Heart right ventricle (tissue), 16 donors: ENCODE measurements around the gene DCHS2. TPM values are rescaled to one million over a fixed set of nuclear protein-coding genes. Genes with fewer than 3 reads are reported as not detected.

Source experiments
- ATAC-seq, 8 donors: fragments of 200-7000 bp; cut with Tn5 transposase; one replicate each; pipeline ENCODE4 v1.9.1; 2020; ENCODE audit warnings: mild to moderate bottlenecking in 8 of 8, moderate library complexity in 8 of 8, moderate number of reproducible peaks in 1 of 8
- DNase-seq, 2 donors: peaks; one replicate each; pipeline ENCODE4 v3.0.0-alpha.2; 2020
- H3K27ac ChIP-seq, 10 donors: fragments of 200-600 bp; sonication (generic) in 2 of 10; one replicate each; pipeline versions ENCODE4 v1.5.0 to v1.8.0; 2020 to 2022; ENCODE audit warnings: mild to moderate bottlenecking in 3 of 10
- H3K27me3 ChIP-seq, 7 donors: fragments of 200-600 bp; one replicate each; pipeline ENCODE4 v1.8.0; 2021 to 2022; ENCODE audit warnings: mild to moderate bottlenecking in 2 of 7
- H3K36me3 ChIP-seq, 9 donors: fragments of 200-600 bp; sonication (generic) in 1 of 9; one replicate each; pipeline versions ENCODE4 v1.5.0 to v1.8.0; 2020 to 2022; ENCODE audit warnings: mild to moderate bottlenecking in 2 of 9
- H3K4me1 ChIP-seq, 9 donors: fragments of 200-600 bp; sonication (generic) in 1 of 9; one replicate each; pipeline versions ENCODE4 v1.5.0 to v1.8.0; 2020 to 2022; ENCODE audit warnings: mild to moderate bottlenecking in 4 of 9
- H3K4me3 ChIP-seq, 10 donors: fragments of 200-600 bp; sonication (generic) in 2 of 10; one replicate each; pipeline versions ENCODE4 v1.5.0 to v1.8.0; 2020 to 2022; ENCODE audit warnings: mild to moderate bottlenecking in 7 of 10, moderate library complexity in 2 of 10
- H3K9me3 ChIP-seq, 11 donors: fragments of 200-600 bp in 10 of 11; sonication (generic) in 2 of 11; one replicate each; pipeline versions ENCODE4 v1.5.0 to v1.8.0; 2013 to 2022; ENCODE audit warnings: mild to moderate bottlenecking in 2 of 11, control low read depth in 1 of 11, moderate library complexity in 1 of 11
- CTCF ChIP-seq, 9 donors: fragments of 200-600 bp; sonication (generic) in 2 of 9; IDR thresholded peaks; one replicate each; pipeline versions ENCODE4 v1.5.0 to v1.8.0; 2021 to 2022; ENCODE audit warnings: antibody characterized with exemption in 9 of 9, mild to moderate bottlenecking in 5 of 9, moderate library complexity in 1 of 9
- WGBS, 2 donors: extraction: QIAGEN DNeasy Blood & Tissue Kit; methylation state at CpG; one replicate each; pipeline ENCODE4 v1.1.7; 2013; ENCODE audit warnings: inconsistent platforms in 1 of 2; 5-methylcytosine and 5-hydroxymethylcytosine counted together
- intact Hi-C, 10 donors: fragments of 100-400 bp; cut with DNase I; formaldehyde crosslinking; loops; one replicate each; pipeline versions ENCODE4 v1.11.1 to v1.14.2; 2022
- polyA plus RNA-seq, 2 donors: library from polyadenylated mRNA; stranded (reverse); fragments of 200-250 nt; gene quantifications; one replicate each; pipeline ENCODE4 v1.2.3, GENCODE V29; 2013
- total RNA-seq, 10 donors: library from RNA; stranded (reverse); fragmentation: NEBNext Ultra II Directional in 3 of 10; extraction: Animal tissue kit (Norgen Biotek cat#: 25700) in 3 of 10; gene quantifications; one replicate each; pipeline versions ENCODE4 v1.2.1 to v1.2.4, GENCODE V29; 2021 to 2023
- donor health status: Arrhythmogenic right ventricular cardiomyopathy.
- donor health status: ischemic (EF 13 %, LVEDD 7.1; RV severe dilation, severe dysfunction).
- donor health status: healthy with polysubstance abuse.
- donor health status: DM: no; HTN: yes; CAD: no.
- donor health status: DM: no; HTN: no; CAD: no.
- donor health status: ischemic (EF 25% LVEDD 6.9; RV normal size, moderate dysfunction).
- donor health status: ischemic (EF 25% LVEDD 5.7; RV mildly dilated, moderate dysfunction).
- donor health status: healthy.
- donor health status: DM: yes; HTN: yes; CAD: no.
- donor health status: Ischemic cardiomyopathy.
- donor health status: ischemic (EF 35%, LVEDD 5.7; RV mildly dilated, moderate dysfunction).
- donor health status: nonischemic (EF 11% LVEDD 7.7; RV severe dilation, severe dysfunction).
- donor health status: DM: yes; HTN: yes; CAD: no.
- donor health status: PGD.
- donor health status: ischemic (EF 29% LVEDD 5.4; RV normal size, mild dysfunction).
- donor health status: nonischemic (EF 23%, LVEDD 6.1; RV moderate dilation, normal function).

The DCHS2 gene
- total and polyA plus RNA-seq, 12 donors = under 0.01 to 0.14 (median 0.04) TPM; not detected in 7

GRCh38 chr4:154390324-154390723, 101.3 kb downstream of the DCHS2 start:
- no peak for TF ChIP-seq CTCF (IDR thresholded peaks at IDR 0.05)
- ATAC-seq (no peak), DNase-seq (no peak)
- Histone ChIP-seq H3K27me3 (peaks cover 0 to 6% (median 0%) of the 10 kb centered on the region in 7 donors), H3K9me3 (peaks cover 0 to 4% (median 0%) of the 10 kb centered on the region in 11 donors), H3K4me3 (no peak overlapping the region), H3K4me1 (no peaks in the 10 kb centered on the region), H3K27ac (no peak overlapping the region), H3K36me3 (no peaks in the 10 kb centered on the region)
- intact Hi-C loops = no loop called here
- WGBS, 2 donors = 79 to 90% methylated on average over 3 of the region's 3 CpGs

GRCh38 chr4:154389148-154389547, 102.5 kb downstream of the DCHS2 start:
- intact Hi-C loops = no loop called here
- H3K4me1 ChIP-seq = no peaks in the 10 kb centered on the region
- no peaks in the 10 kb centered on the region for H3K36me3 ChIP-seq
- peaks cover 0 to 12% (median 0%) of the 10 kb centered on the region in 11 donors for H3K9me3 ChIP-seq
- ATAC-seq (no peak), DNase-seq (no peak)
- no peak overlapping the region for H3K27ac ChIP-seq
- no peak overlapping the region for H3K4me3 ChIP-seq
- H3K27me3 ChIP-seq = peaks cover 0 to 6% (median 0%) of the 10 kb centered on the region in 7 donors
- TF ChIP-seq CTCF (IDR thresholded peaks at IDR 0.05) = no peak

- Histone ChIP-seq H3K4me1 (no peaks in the 10 kb centered on the region), H3K4me3 (no peak overlapping the region), H3K27me3 (no peaks in the 10 kb centered on the region), H3K36me3 (no peaks in the 10 kb centered on the region), H3K27ac (no peak overlapping the region), H3K9me3 (peaks cover 0 to 21% (median 0%) of the 10 kb centered on the region in 11 donors)
- TF ChIP-seq CTCF (IDR thresholded peaks at IDR 0.05) = no peak
- intact Hi-C loops = no loop called here
- WGBS, 2 donors = 80 to 83% methylated on average over 4 of the region's 4 CpGs
- ATAC-seq (no peak), DNase-seq (no peak)
These were observed 107.6 kb downstream of the DCHS2 start for GRCh38 chr4:154384012-154384411.

- no peak for ATAC-seq
- Histone ChIP-seq H3K4me1 (no peaks in the 10 kb centered on the region), H3K27ac (no peak overlapping the region), H3K9me3 (peaks cover 0 to under 1% (median 0%) of the 10 kb centered on the region in 11 donors), H3K4me3 (no peak overlapping the region), H3K36me3 (no peaks in the 10 kb centered on the region), H3K27me3 (peaks cover 0 to 3% (median 0%) of the 10 kb centered on the region in 7 donors)
- TF ChIP-seq CTCF (IDR thresholded peaks at IDR 0.05) = no peak
- WGBS, 2 donors = 92 to 95% methylated on average over 1 of the region's 1 CpG
- no peak for DNase-seq
- intact Hi-C loops = no loop called here
These were observed 115.1 kb downstream of the DCHS2 start for GRCh38 chr4:154376486-154376885.
